ENCODE measurements around the gene SMAP1.

SMAP1 gene

GRCh38 chr6:70872469-70872868 is 204.8 kb downstream of the SMAP1 start:
- TF ChIP-seq CTCF (IDR thresholded peaks at IDR 0.05; ENCODE audit: control insufficient read depth, insufficient read depth, low read depth, low read length, missing control alignments): no peak
- no peak for DNase-seq (ENCODE audit: low read depth)
- H3K4me3 ChIP-seq (ENCODE audit: control insufficient read depth, low read depth, low read length): no peak overlapping the region

- DNase-seq (ENCODE audit: low read depth): no peak
These were observed 206.7 kb downstream of the SMAP1 start for GRCh38 chr6:70874181-70874913.

GRCh38 chr6:70879496-70879895 is 211.8 kb downstream of the SMAP1 start:
- no peak for TF ChIP-seq CTCF (IDR thresholded peaks at IDR 0.05; ENCODE audit: control insufficient read depth, insufficient read depth, low read depth, low read length, missing control alignments)
- no peak for DNase-seq (ENCODE audit: low read depth)
- no peak overlapping the region for H3K4me3 ChIP-seq (ENCODE audit: control insufficient read depth, low read depth, low read length)

More at GRCh38 chr6:70874181-70874913, 206.7 kb downstream of the SMAP1 start:
- no peak overlapping the region for H3K4me3 ChIP-seq (ENCODE audit: control insufficient read depth, low read depth, low read length)
- TF ChIP-seq CTCF (IDR thresholded peaks at IDR 0.05; ENCODE audit: control insufficient read depth, insufficient read depth, low read depth, low read length, missing control alignments): no peak

GRCh38 chr6:70884074-70884983 is 216.6 kb downstream of the SMAP1 start:
- peak; percentile 8 for DNase-seq (ENCODE audit: low read depth)
- H3K4me3 ChIP-seq (ENCODE audit: control insufficient read depth, low read depth, low read length): no peak overlapping the region
- TF ChIP-seq CTCF (IDR thresholded peaks at IDR 0.05; ENCODE audit: control insufficient read depth, insufficient read depth, low read depth, low read length, missing control alignments): peak; percentile 90

- DNase-seq (ENCODE audit: low read depth): no peak
- no peak for TF ChIP-seq CTCF (IDR thresholded peaks at IDR 0.05; ENCODE audit: control insufficient read depth, insufficient read depth, low read depth, low read length, missing control alignments)
- H3K4me3 ChIP-seq (ENCODE audit: control insufficient read depth, low read depth, low read length): no peak overlapping the region
These were observed 218.4 kb downstream of the SMAP1 start for GRCh38 chr6:70886071-70886470.

- TF ChIP-seq CTCF (IDR thresholded peaks at IDR 0.05; ENCODE audit: control insufficient read depth, insufficient read depth, low read depth, low read length, missing control alignments): no peak
- no peak overlapping the region for H3K4me3 ChIP-seq (ENCODE audit: control insufficient read depth, low read depth, low read length)
- no peak for DNase-seq (ENCODE audit: low read depth)
These were observed 219.0 kb downstream of the SMAP1 start for GRCh38 chr6:70886661-70887060.

Data from AG09309 (cell line).